AG09309 (cell line): ENCODE data around the gene GOLGA3.
"Not testable (repeated sequence)": the region's sequence is repeated elsewhere in the genome, so short reads cannot be mapped to it uniquely, and the experiment has no call there.

Source experiments
- DNase-seq: peaks from one replicate; pipeline ENCODE4 v3.0.0-alpha.2; 2010; ENCODE audit warnings: low read depth
- H3K4me3 ChIP-seq: 2 replicates; pipeline ENCODE4 v1.5.1; 2011; ENCODE audit warnings: mild to moderate bottlenecking, low read depth, low read length, moderate library complexity; ENCODE audit not compliant: control insufficient read depth
- TF ChIP-seq, protein P1 (sequence below): IDR thresholded peaks from 2 replicates; pipeline ENCODE4 v1.5.1; 2011; ENCODE audit warnings: mild to moderate bottlenecking, low read depth, low read length, inconsistent platforms; ENCODE audit not compliant: insufficient read depth, control insufficient read depth; ENCODE audit errors: missing control alignments

The GOLGA3 gene

DNA sequence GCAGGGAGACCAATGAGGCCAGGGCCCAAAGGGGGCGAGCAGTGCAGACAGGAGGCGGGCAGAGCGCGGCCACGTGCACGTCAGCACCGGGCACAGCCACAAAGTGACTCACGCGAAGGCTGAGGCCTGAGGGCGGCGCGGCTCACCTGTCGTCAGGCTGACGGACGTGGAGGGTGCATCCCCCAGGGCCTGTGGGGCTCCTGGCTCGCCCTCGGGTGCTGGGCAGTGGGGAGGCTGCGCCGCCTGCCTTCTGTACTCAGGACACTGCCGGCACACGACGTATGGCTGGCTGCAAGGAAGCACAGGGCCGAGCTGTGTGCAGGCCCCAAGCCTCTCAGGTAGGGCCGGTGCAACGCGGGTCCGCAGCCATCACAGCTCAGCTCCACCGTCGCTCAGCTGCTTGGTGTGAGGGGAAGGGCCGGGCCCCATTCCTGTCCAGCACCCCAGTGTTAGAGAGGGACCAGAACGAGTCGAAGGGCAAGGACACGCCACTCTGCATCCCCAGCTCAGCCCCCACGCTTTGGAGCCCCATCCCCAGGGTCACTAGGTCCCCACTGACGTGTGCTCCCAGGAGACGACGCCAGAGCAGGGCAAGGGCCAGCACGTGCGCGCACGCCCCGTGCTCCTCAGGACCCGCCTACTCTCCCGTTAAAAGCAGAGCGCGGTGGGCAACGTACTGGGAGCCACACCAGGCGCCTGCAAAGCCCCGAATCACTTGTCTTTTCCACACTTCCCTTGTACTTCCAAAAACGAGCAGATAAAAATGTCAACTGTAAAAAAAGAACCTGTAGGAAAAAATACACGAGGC lies 24.8 kb upstream of the GOLGA3 start:
- TF ChIP-seq, protein P1, sequence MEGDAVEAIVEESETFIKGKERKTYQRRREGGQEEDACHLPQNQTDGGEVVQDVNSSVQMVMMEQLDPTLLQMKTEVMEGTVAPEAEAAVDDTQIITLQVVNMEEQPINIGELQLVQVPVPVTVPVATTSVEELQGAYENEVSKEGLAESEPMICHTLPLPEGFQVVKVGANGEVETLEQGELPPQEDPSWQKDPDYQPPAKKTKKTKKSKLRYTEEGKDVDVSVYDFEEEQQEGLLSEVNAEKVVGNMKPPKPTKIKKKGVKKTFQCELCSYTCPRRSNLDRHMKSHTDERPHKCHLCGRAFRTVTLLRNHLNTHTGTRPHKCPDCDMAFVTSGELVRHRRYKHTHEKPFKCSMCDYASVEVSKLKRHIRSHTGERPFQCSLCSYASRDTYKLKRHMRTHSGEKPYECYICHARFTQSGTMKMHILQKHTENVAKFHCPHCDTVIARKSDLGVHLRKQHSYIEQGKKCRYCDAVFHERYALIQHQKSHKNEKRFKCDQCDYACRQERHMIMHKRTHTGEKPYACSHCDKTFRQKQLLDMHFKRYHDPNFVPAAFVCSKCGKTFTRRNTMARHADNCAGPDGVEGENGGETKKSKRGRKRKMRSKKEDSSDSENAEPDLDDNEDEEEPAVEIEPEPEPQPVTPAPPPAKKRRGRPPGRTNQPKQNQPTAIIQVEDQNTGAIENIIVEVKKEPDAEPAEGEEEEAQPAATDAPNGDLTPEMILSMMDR: no peak
- no peak for DNase-seq
- H3K4me3 ChIP-seq: no peak overlapping the region

GRCh38 chr12:132852496-132852895 lies 23.8 kb upstream of the GOLGA3 start:
- DNase-seq: no peak
- TF ChIP-seq, protein P1: no peak
- H3K4me3 ChIP-seq: no peak overlapping the region

GRCh38 chr12:132851465-132851864 lies 22.8 kb upstream of the GOLGA3 start:
- TF ChIP-seq, protein P1: no peak
- DNase-seq: no peak
- no peak overlapping the region for H3K4me3 ChIP-seq

DNA sequence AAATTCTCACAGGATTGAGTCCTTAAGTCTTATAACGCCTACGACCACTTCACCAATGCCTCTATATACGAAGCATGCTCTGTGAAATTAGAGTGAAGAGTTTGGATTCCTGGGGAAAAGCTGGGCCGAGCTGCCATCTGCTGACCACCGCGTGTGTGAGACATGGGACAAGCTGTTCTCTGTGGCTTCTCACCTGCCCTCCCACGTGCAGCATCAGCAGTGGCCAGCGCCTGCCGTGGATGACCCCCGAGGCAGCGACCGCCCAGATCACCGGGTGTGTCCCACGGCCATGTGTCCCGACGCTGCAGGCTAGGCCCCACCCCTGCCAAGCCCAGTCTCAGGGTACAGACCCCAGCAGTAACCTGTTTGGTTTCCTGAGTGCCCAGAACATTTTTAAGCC lies 21.6 kb upstream of the GOLGA3 start:
- DNase-seq: no peak
- no peak overlapping the region for H3K4me3 ChIP-seq
- TF ChIP-seq, protein P1: no peak

DNA sequence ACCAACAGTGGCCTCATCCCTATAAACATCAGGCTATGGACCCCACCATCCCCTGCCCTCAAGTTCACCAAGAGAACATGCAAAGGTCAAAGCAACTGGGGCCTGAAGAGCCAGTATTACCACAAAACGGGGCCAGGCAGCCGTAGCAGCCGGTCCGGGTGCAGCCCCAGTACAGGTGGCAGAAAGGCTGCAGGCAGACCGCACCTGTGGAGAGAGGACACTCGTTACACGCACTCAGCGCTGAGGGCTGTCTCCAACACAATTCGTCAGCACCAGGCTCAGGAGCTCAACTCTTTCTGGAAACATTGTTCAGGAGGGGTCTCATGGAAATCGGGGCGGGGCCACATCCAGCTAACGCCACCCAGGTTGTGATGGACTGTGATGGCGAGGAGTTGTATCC lies 19.9 kb upstream of the GOLGA3 start:
- no peak overlapping the region for H3K4me3 ChIP-seq
- TF ChIP-seq, protein P1: no peak
- DNase-seq: no peak

DNA sequence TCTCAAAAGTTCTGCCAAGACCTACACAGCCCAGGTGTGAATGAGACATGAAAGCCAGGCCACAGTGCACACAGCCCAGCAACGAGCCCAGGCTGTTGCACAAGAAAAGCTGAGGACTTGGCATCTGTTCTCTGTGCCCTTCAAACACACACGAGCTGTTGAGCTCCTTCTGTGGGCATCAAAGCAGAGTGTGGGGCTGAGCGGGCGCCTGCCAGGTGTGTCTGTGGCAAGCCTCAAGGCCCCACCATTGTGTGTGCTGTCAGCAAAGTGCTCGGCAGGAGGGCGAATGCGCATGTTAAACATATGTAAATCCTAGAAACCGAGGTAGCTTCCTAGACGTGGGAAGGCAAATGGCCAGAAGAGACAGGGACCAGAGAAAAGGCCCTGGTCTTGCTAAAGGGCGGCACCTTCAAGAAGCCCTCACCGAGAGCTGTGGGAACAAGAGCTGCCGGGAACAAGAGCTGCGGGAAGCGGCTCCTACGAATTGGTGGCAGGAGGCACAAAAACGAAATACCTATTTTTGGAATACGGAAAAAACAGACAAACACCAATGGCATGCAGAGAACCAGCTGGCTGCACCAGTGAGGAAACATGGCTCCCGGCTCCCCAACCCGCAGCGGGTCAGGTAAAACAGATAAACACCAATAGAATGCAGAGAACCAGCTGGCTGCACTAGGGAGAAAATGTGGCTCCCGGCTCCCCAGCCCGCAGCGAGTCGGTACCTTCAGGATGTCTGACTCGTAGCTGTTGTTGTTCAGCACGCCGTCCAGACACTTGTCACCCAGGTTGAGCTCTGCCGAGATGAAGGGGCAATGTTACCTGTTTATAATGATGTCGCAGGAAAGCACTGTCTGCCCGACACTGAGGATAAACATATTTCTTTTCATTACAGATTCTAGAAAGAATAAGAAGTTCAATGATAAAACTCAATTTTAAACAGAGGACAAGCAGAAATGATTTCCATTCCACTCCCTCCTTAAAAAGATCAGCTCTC lies 19.0 kb upstream of the GOLGA3 start:
- TF ChIP-seq, protein P1: no peak
- DNase-seq: no peak

GRCh38 chr12:132844681-132845080 lies 16.0 kb upstream of the GOLGA3 start:
- DNase-seq, H3K4me3 ChIP-seq: not testable (repeated sequence)

More for the DNA sequence above, 19.0 kb upstream of the GOLGA3 start:
- H3K4me3 ChIP-seq: no peak overlapping the region
